ENCODE results near the gene ITSN1.

GRCh38 chr21:33869873-33870272 lies 227.6 kb downstream of the ITSN1 start:
- no peak for TF ChIP-seq POLR2AphosphoS5 (IDR thresholded peaks at IDR 0.05)
- no peak for TF ChIP-seq CTCF (IDR thresholded peaks at IDR 0.05; ENCODE audit: poor library complexity, severe bottlenecking)
- no peak for TF ChIP-seq RAD21 (conservative IDR thresholded peaks at IDR 0.05)
- TF ChIP-seq MXI1 (conservative IDR thresholded peaks at IDR 0.05; ENCODE audit: poor library complexity, severe bottlenecking): no peak
- TF ChIP-seq EZH2 (IDR thresholded peaks at IDR 0.05; ENCODE audit: borderline replicate concordance, insufficient read depth, low read length, poor library complexity, severe bottlenecking): no peak
- TF ChIP-seq EP300 (conservative IDR thresholded peaks at IDR 0.05; ENCODE audit: poor library complexity, severe bottlenecking): no peak
- TF ChIP-seq SMC3 (conservative IDR thresholded peaks at IDR 0.05; ENCODE audit: poor library complexity): no peak
- no peak for TF ChIP-seq TAF1 (IDR thresholded peaks at IDR 0.05; ENCODE audit: low read depth)
